AG04449 (cell line): Measurements from ENCODE around the gene HECTD2.

Experiments
- CTCF ChIA-PET: fragments of 350-600 bp; formaldehyde crosslinking; extraction: SDS; loops from one replicate; lab custom pipeline; 2021; ENCODE audit warnings: antibody characterized with exemption; lab: Yijun Ruan, JAX
- POLR2A ChIA-PET: fragments of 400-600, 350-600 bp; formaldehyde crosslinking; extraction: SDS; loops from one replicate; lab custom pipeline; 2020; ENCODE audit warnings: antibody characterized with exemption, inconsistent platforms; lab: Yijun Ruan, JAX
- DNase-seq: peaks from one replicate; pipeline ENCODE4 v3.0.0-alpha.2; 2010; ENCODE audit warnings: low read depth, low spot score
- H3K4me3 ChIP-seq: 2 replicates; pipeline ENCODE4 v1.5.1; 2011; ENCODE audit warnings: low read depth, mild to moderate bottlenecking, control low read depth, low read length
- CTCF ChIP-seq: IDR thresholded peaks from one replicate; pipeline ENCODE4 v1.5.1; 2011; ENCODE audit warnings: mild to moderate bottlenecking, moderate library complexity, low read length, control low read depth, inconsistent platforms; ENCODE audit not compliant: insufficient read depth; ENCODE audit errors: missing control alignments

Gene HECTD2

GRCh38 chr10:91517394-91517793 lies 107.2 kb downstream of the HECTD2 start:
- no peak for TF ChIP-seq CTCF
- no peak for DNase-seq
- H3K4me3 ChIP-seq, result no peak overlapping the region
- CTCF ChIA-PET, result interaction anchor here (0.7 to 1.3 kb wide), 2 partner anchors 98 to 219 kb away, joined by 3 read pairs; no protein-coding TSS in a partner anchor
- POLR2A ChIA-PET, result no interaction called here

GRCh38 chr10:91519899-91520514 lies 109.9 kb downstream of the HECTD2 start:
- H3K4me3 ChIP-seq, result no peak overlapping the region
- POLR2A ChIA-PET, result no interaction called here
- TF ChIP-seq CTCF, result no peak
- no peak for DNase-seq
- CTCF ChIA-PET, result interaction anchor here (0.7 kb wide), 1 partner anchor 85 kb away, joined by 3 read pairs; no protein-coding TSS in a partner anchor

DNA sequence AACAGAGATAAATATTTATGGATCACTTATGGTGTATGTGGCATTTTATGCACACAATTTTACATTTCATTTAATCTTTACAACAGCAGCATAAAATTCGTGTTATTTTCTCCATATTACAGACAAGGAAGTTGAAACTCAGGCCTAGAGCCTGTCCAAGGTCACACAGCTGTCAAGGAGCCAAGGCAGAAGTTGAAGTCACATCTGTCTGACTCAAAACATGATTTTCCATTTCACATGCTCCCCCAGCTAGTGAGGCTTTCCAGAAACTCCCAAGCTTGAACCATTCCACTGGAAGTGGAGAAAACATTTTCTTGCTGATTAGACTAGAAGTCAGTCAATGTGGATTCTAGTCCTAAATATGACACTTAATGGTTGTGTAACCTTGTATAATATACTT lies 110.5 kb downstream of the HECTD2 start:
- no peak for DNase-seq
- ChIA-PET CTCF (interaction anchor here (0.7 kb wide), 1 partner anchor 85 kb away, joined by 3 read pairs; no protein-coding TSS in a partner anchor), POLR2A (no interaction called here)
- H3K4me3 ChIP-seq, result no peak overlapping the region
- no peak for TF ChIP-seq CTCF

- TF ChIP-seq CTCF, result no peak
- no peak overlapping the region for H3K4me3 ChIP-seq
- no peak for DNase-seq
- ChIA-PET CTCF (no interaction called here), POLR2A (no interaction called here)
These were observed 111.3 kb downstream of the HECTD2 start for GRCh38 chr10:91521439-91521838.

GRCh38 chr10:91525896-91526712 lies 116.0 kb downstream of the HECTD2 start:
- TF ChIP-seq CTCF, result no peak
- POLR2A ChIA-PET, result no interaction called here

GRCh38 chr10:91528080-91528479 lies 117.9 kb downstream of the HECTD2 start:
- ChIA-PET POLR2A (no interaction called here), CTCF (interaction anchor here (0.8 to 2.6 kb wide), 8 partner anchors 9 to 108 kb away, joined by 3 to 11 read pairs (median 3); no protein-coding TSS in a partner anchor)
- no peak for TF ChIP-seq CTCF
- H3K4me3 ChIP-seq, result no peak overlapping the region
- DNase-seq, result no peak

More at GRCh38 chr10:91525896-91526712, 116.0 kb downstream of the HECTD2 start:
- DNase-seq, result no peak
- CTCF ChIA-PET, result interaction anchor here (0.6 to 2.6 kb wide), 3 partner anchors 11 to 136 kb away, joined by 3 to 5 read pairs (median 4); no protein-coding TSS in a partner anchor
- no peak overlapping the region for H3K4me3 ChIP-seq
